Measurements from ENCODE around the gene PRODH2. TPM values are rescaled to one million over a fixed set of nuclear protein-coding genes. Genes with fewer than 3 reads are reported as not detected.
A peak's percentile ranks its signal among the peaks of the same experiment; 100 is the strongest.

Gene PRODH2
- total and polyA plus RNA-seq, 2 of the 13 experiments (the other 11 are each of a cell fraction or from before 2014, with no cell fraction given), result 86.7 to 118 TPM

- TF ChIP-seq UBTF (CRISPR knock-in tag; IDR thresholded peaks at IDR 0.05) (peak; percentile 71), NONO (IDR thresholded peaks at IDR 0.05) (no peak), NONO (CRISPR knock-in tag; conservative IDR thresholded peaks at IDR 0.05) (peak; percentile 40; the same call in 1 of the 2 replicates), ZNF772 (CRISPR knock-in tag; IDR thresholded peaks at IDR 0.05) (peak; percentile 58; the same call in 1 of the 2 replicates), ZNF850 (CRISPR knock-in tag; conservative IDR thresholded peaks at IDR 0.05) (no peak), ZNF577 (CRISPR knock-in tag; IDR thresholded peaks at IDR 0.05; ENCODE audit: borderline replicate concordance, low read depth) (no peak), SALL1 (CRISPR knock-in tag; IDR thresholded peaks at IDR 0.05) (0 out of 2 replicates have a peak, but pooled peaks have one; percentile 26), ZNF263 (CRISPR knock-in tag; IDR thresholded peaks at IDR 0.05) (peak; percentile 61; the same call in 1 of the 2 replicates), STAG1 (CRISPR knock-in tag; IDR thresholded peaks at IDR 0.05) (peak; percentile 72), ZFX (CRISPR knock-in tag; IDR thresholded peaks at IDR 0.05; ENCODE audit: low read depth) (peak; percentile 72), MAZ (IDR thresholded peaks at IDR 0.05; ENCODE audit: borderline replicate concordance, low read depth, low read length) (no peak), MAZ (CRISPR knock-in tag; IDR thresholded peaks at IDR 0.05; ENCODE audit: low read depth) (peak; percentile 61; the same call in 1 of the 2 replicates), ZNF503 (CRISPR knock-in tag; IDR thresholded peaks at IDR 0.05) (no peak), EED (CRISPR knock-in tag; IDR thresholded peaks at IDR 0.05) (0 out of 2 replicates have a peak, but pooled peaks have one; percentile 58), ERF (CRISPR knock-in tag; IDR thresholded peaks at IDR 0.05) (0 out of 2 replicates have a peak, but pooled peaks have one; percentile 10), POLR2G (IDR thresholded peaks at IDR 0.05; ENCODE audit: low read depth, low read length) (no peak), ZFP91 (CRISPR knock-in tag; IDR thresholded peaks at IDR 0.05; ENCODE audit: borderline replicate concordance) (peak; percentile 79; the same call in 1 of the 2 replicates), GABPB1 (CRISPR knock-in tag; IDR thresholded peaks at IDR 0.05) (peak; percentile 32; the same call in 1 of the 2 replicates), CTCF (CRISPR knock-in tag; IDR thresholded peaks at IDR 0.05) (peak; percentile 84), TBX2 (CRISPR knock-in tag; IDR thresholded peaks at IDR 0.05; ENCODE audit: borderline replicate concordance) (peak; percentile 49; the same call in 1 of the 2 replicates), NRL (CRISPR knock-in tag; IDR thresholded peaks at IDR 0.05; ENCODE audit: borderline replicate concordance) (0 out of 2 replicates have a peak, but pooled peaks have one; percentile 10)
Measured at GRCh38 chr19:35790981-35791813, 21.4 kb downstream of the PRODH2 start (continued).
